ENCODE results near the gene ARHGAP45.

ARHGAP45 gene

DNA sequence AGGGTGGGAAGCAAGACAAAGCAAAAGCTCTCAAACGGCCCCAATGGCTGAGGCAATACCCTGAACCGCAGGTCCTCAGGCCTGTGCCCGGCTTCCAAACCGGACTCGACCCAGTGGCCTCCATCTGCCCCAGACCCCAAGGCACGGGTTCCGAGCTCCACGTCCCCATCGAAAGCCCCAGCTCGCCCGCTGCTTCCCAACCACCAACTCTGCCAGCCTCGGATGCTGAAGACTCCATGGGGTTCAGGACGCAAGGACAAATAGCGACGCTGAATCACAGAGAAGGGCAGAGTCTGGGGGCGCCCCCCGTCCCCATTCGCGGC lies 27.6 kb downstream of the ARHGAP45 start:
- peak overlapping the region; percentile 97 for H3K9ac ChIP-seq (ENCODE audit: low read length)
- H3K79me2 ChIP-seq (ENCODE audit: insufficient read depth, low read length): peaks cover 12% of the 10 kb centered on the region
- no peaks in the 10 kb centered on the region for H3K9me3 ChIP-seq (ENCODE audit: low read length)
- TF ChIP-seq, protein P1, sequence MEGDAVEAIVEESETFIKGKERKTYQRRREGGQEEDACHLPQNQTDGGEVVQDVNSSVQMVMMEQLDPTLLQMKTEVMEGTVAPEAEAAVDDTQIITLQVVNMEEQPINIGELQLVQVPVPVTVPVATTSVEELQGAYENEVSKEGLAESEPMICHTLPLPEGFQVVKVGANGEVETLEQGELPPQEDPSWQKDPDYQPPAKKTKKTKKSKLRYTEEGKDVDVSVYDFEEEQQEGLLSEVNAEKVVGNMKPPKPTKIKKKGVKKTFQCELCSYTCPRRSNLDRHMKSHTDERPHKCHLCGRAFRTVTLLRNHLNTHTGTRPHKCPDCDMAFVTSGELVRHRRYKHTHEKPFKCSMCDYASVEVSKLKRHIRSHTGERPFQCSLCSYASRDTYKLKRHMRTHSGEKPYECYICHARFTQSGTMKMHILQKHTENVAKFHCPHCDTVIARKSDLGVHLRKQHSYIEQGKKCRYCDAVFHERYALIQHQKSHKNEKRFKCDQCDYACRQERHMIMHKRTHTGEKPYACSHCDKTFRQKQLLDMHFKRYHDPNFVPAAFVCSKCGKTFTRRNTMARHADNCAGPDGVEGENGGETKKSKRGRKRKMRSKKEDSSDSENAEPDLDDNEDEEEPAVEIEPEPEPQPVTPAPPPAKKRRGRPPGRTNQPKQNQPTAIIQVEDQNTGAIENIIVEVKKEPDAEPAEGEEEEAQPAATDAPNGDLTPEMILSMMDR (IDR thresholded peaks at IDR 0.05; ENCODE audit: low read length): no peak
- TF ChIP-seq EZH2 (IDR thresholded peaks at IDR 0.05; ENCODE audit: borderline replicate concordance, low read length): no peak
- H3K36me3 ChIP-seq (ENCODE audit: insufficient read depth, low read length): peaks cover 29% of the 10 kb centered on the region
- H3K27me3 ChIP-seq (ENCODE audit: insufficient read depth, low read length): no peaks in the 10 kb centered on the region
- H3K9me2 ChIP-seq (ENCODE audit: low read depth, low read length): no peaks in the 10 kb centered on the region
- H3K27ac ChIP-seq (ENCODE audit: low read depth, low read length, poor library complexity, severe bottlenecking): peak overlapping the region; percentile 50
- peak overlapping the region; percentile 99 for H3K4me3 ChIP-seq (ENCODE audit: low read depth, low read length, poor library complexity, severe bottlenecking)
- H3F3A ChIP-seq (ENCODE audit: insufficient read depth, low read length): no peaks in the 10 kb centered on the region
- peak overlapping the region; percentile 99 for H3K4me2 ChIP-seq (ENCODE audit: low read length)
- H2AFZ ChIP-seq (ENCODE audit: low read length): no peak overlapping the region
- peaks cover 37% of the 10 kb centered on the region for H3K4me1 ChIP-seq (ENCODE audit: insufficient read depth, low read length, severe bottlenecking)
- no peaks in the 10 kb centered on the region for H4K20me1 ChIP-seq (ENCODE audit: insufficient read depth, low read length)

DNA sequence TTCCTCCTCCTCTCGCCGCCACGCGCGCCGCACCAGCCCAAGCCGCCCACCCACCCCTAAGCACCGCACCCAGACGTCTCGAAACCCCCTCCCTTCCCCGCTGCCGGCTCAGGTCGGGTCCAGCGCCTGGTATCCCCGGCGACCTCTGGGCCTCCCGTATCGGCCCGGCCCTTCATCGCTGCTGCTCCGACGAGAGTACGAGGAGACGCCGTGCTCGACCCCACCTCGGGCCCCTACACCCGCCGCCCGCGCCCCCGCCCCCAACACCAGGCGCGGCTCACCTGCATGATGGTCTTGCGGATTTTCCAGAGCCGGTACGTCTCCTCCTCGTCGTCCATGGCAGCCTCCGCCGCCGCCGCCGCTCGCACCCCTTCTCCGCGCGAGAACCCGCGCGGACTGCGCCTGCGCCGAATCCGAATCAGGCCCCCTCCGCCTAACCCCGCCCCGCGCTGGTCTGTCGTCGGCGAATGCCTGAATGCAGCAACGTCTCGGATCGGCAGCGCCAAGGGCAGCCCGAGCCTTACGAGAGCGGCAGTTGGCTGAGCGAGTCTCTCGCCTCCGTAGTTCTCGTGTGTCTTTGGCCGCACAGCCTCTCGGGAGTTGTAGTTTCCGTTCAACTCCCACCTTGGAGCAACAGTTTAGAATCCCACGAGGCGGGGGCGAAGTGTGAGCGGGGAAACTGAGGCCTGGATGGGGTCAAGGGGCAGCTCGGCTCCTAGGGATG lies 28.2 kb downstream of the ARHGAP45 start, which contains the start of gene POLR2E:
Gene POLR2E (minus strand): TSS at position 398 of the 724 bp plus-strand sequence. CDS start 60 bp downstream, at position 338.
- peaks cover 33% of the 10 kb centered on the region for H3K4me1 ChIP-seq (ENCODE audit: insufficient read depth, low read length, severe bottlenecking)
- H3K79me2 ChIP-seq (ENCODE audit: insufficient read depth, low read length): peaks cover 12% of the 10 kb centered on the region
- peak within 1 kb of the TSS; percentile 99 for H3K4me3 ChIP-seq (ENCODE audit: low read depth, low read length, poor library complexity, severe bottlenecking)
- no peak within 1 kb of the TSS for H2AFZ ChIP-seq (ENCODE audit: low read length)
- H3K9me3 ChIP-seq (ENCODE audit: low read length): no peaks in the 10 kb centered on the region
- no peaks in the 10 kb centered on the region for H3F3A ChIP-seq (ENCODE audit: insufficient read depth, low read length)
- no peaks in the 10 kb centered on the region for H3K27me3 ChIP-seq (ENCODE audit: insufficient read depth, low read length)
- peak within 1 kb of the TSS; percentile 97 for H3K9ac ChIP-seq (ENCODE audit: low read length)
- H3K9me2 ChIP-seq (ENCODE audit: low read depth, low read length): no peaks in the 10 kb centered on the region
- no peaks in the 10 kb centered on the region for H4K20me1 ChIP-seq (ENCODE audit: insufficient read depth, low read length)
- peak within 1 kb of the TSS; percentile 50 for H3K27ac ChIP-seq (ENCODE audit: low read depth, low read length, poor library complexity, severe bottlenecking)
- peaks cover 27% of the 10 kb centered on the region for H3K36me3 ChIP-seq (ENCODE audit: insufficient read depth, low read length)
- TF ChIP-seq EZH2 (IDR thresholded peaks at IDR 0.05; ENCODE audit: borderline replicate concordance, low read length): no peak
- peak within 1 kb of the TSS; percentile 99 for H3K4me2 ChIP-seq (ENCODE audit: low read length)

DNA sequence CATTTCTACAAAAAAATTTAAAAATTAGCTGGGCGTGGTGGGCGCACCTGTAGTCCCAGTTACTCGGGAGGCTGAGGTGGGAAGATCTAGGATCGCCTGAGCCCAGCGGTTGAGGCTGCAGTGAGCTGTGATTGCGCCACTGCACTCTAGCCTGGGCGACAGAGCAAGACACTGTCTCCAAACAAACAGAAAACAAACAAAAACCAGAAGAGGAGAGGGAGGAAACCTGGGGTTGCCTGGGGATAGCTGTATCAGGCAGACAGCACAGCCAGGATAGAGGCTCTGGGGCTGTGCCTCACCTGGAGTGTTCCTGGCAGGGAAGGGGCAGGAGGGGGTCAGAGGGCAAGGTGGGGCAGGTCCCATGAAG lies 30.8 kb downstream of the ARHGAP45 start:
- H4K20me1 ChIP-seq (ENCODE audit: insufficient read depth, low read length): no peaks in the 10 kb centered on the region
- no peaks in the 10 kb centered on the region for H3K27me3 ChIP-seq (ENCODE audit: insufficient read depth, low read length)
- no peak overlapping the region for H2AFZ ChIP-seq (ENCODE audit: low read length)
- no peak overlapping the region for H3K9ac ChIP-seq (ENCODE audit: low read length)
- no peaks in the 10 kb centered on the region for H3K9me3 ChIP-seq (ENCODE audit: low read length)
- no peak overlapping the region for H3K4me2 ChIP-seq (ENCODE audit: low read length)
- H3K9me2 ChIP-seq (ENCODE audit: low read depth, low read length): no peaks in the 10 kb centered on the region
- H3K4me1 ChIP-seq (ENCODE audit: insufficient read depth, low read length, severe bottlenecking): peaks cover 40% of the 10 kb centered on the region
- TF ChIP-seq, protein P1 (IDR thresholded peaks at IDR 0.05; ENCODE audit: low read length): no peak
- TF ChIP-seq EZH2 (IDR thresholded peaks at IDR 0.05; ENCODE audit: borderline replicate concordance, low read length): no peak
- no peaks in the 10 kb centered on the region for H3F3A ChIP-seq (ENCODE audit: insufficient read depth, low read length)
- H3K36me3 ChIP-seq (ENCODE audit: insufficient read depth, low read length): peaks cover 9% of the 10 kb centered on the region; the same call in 1 of the 2 replicates
- no peak overlapping the region for H3K4me3 ChIP-seq (ENCODE audit: low read depth, low read length, poor library complexity, severe bottlenecking)
- H3K27ac ChIP-seq (ENCODE audit: low read depth, low read length, poor library complexity, severe bottlenecking): no peak overlapping the region
- H3K79me2 ChIP-seq (ENCODE audit: insufficient read depth, low read length): peaks cover 12% of the 10 kb centered on the region

All from OCI-LY1 (cell line).